ENCODE measurements around the gene BTG2. TPM values are rescaled to one million over a fixed set of nuclear protein-coding genes. Genes with fewer than 3 reads are reported as not detected.

BTG2 gene
- polyA plus RNA-seq, 2 of the 4 experiments (the other 2 are of a cell fraction), result 7.2 to 16.4 TPM

GRCh38 chr1:203268901-203269653, 36.2 kb upstream of the BTG2 start:
- ATAC-seq (peak; percentile 43 to 68; a peak in 5 of 6 replicates), DNase-seq (ENCODE audit: low read depth in 1 of 2, low spot score in 1 of 2) (peak; percentile 76 to 84), FAIRE-seq (no peak)
- CTCF ChIA-PET, result interaction anchor here (0.5 to 21.3 kb wide), 72 partner anchors 13 to 919 kb away, joined by 3 to 510 read pairs (median 5); partner anchors contain the start of genes ADORA1, BTG2, FMOD and MYBPH
- Histone ChIP-seq H3K9me3 (no peaks in the 10 kb centered on the region), H3K4me3 (no peak overlapping the region), H3K4me2 (no peak overlapping the region), H3K27ac (peak overlapping the region in 1 of 2 experiments; percentile 45; a peak in 2 of 6 replicates), H3K4me1 (peaks cover 13% of the 10 kb centered on the region)
- POLR2A ChIA-PET, result interaction anchor here (0.6 to 2.1 kb wide), 5 partner anchors 36 to 230 kb away, joined by 3 to 8 read pairs (median 5); partner anchors contain the start of gene BTG2
- TF ChIP-seq MAFK (IDR thresholded peaks at IDR 0.05; ENCODE audit: partially characterized antibody) (peak; percentile 17), ATOH8 (CRISPR knock-in tag; IDR thresholded peaks at IDR 0.05; ENCODE audit: low read depth) (no peak), RNF2 (IDR thresholded peaks at IDR 0.05; ENCODE audit: borderline replicate concordance, low read depth) (no peak), JUNB (IDR thresholded peaks at IDR 0.05) (no peak), BHLHE40 (IDR thresholded peaks at IDR 0.05; ENCODE audit: low read depth, low read length) (no peak), EHMT2 (IDR thresholded peaks at IDR 0.05; ENCODE audit: low read depth) (no peak), FOSB (CRISPR knock-in tag; IDR thresholded peaks at IDR 0.05) (no peak), HOXB5 (CRISPR knock-in tag; IDR thresholded peaks at IDR 0.05) (no peak), RAD21 (conservative IDR thresholded peaks at IDR 0.05 in 1 of 2, IDR thresholded peaks at IDR 0.05 in 1 of 2) (peak; percentile 83 to 89), CTCF (IDR thresholded peaks at IDR 0.05) (peak; percentile 96), CHD2 (IDR thresholded peaks at IDR 0.05; ENCODE audit: low read length, partially characterized antibody) (no peak), NFE2L2 (conservative IDR thresholded peaks at IDR 0.05; ENCODE audit: low read length) (no peak), SREBF2 (IDR thresholded peaks at IDR 0.05) (no peak), RFX5 (IDR thresholded peaks at IDR 0.05) (no peak), TFCP2L1 (CRISPR knock-in tag; IDR thresholded peaks at IDR 0.05) (no peak), MAX (IDR thresholded peaks at IDR 0.05) (no peak), SMC3 (IDR thresholded peaks at IDR 0.05) (peak; percentile 74), HMGXB4 (CRISPR knock-in tag; IDR thresholded peaks at IDR 0.05; ENCODE audit: borderline replicate concordance) (no peak), E2F6 (IDR thresholded peaks at IDR 0.05; ENCODE audit: borderline replicate concordance, low read depth) (no peak), HOXB13 (CRISPR knock-in tag; IDR thresholded peaks at IDR 0.05; ENCODE audit: low read depth) (no peak), USF2 (IDR thresholded peaks at IDR 0.05) (no peak)
- 15% methylated on average over 5 of the region's 5 CpGs for WGBS (ENCODE audit: missing lambda C conversion rate)

Data from A549 (cell line).